Activated CD4-positive, alpha-beta T cell treated with anti-CD3 and anti-CD28 coated beads, Interleukin-2, amount 10 ng/mL, durations not matched to agents 24 days and 14 days (primary cell): ENCODE results near the gene LDB3. TPM values are rescaled to one million over a fixed set of nuclear protein-coding genes. Genes with fewer than 3 reads are reported as not detected.

Experiments
- DNase-seq: peaks from one replicate; pipeline ENCODE4 v3.0.0; 2022
- H3K27ac Mint-ChIP-seq: one replicate; pipeline ENCODE4 v1.8.0; 2022; ENCODE audit warnings: mild to moderate bottlenecking, mixed read lengths
- H3K27me3 Mint-ChIP-seq: one replicate; pipeline ENCODE4 v1.8.0; 2022; ENCODE audit warnings: mixed read lengths
- H3K36me3 Mint-ChIP-seq: one replicate; pipeline ENCODE4 v1.8.0; 2022; ENCODE audit warnings: low read depth, mild to moderate bottlenecking, mixed read lengths
- H3K4me1 Mint-ChIP-seq: one replicate; pipeline ENCODE4 v1.8.0; 2021; ENCODE audit warnings: mixed read lengths
- H3K4me3 Mint-ChIP-seq: one replicate; pipeline ENCODE4 v1.8.0; 2022; ENCODE audit warnings: mild to moderate bottlenecking, moderate library complexity, mixed read lengths
- H3K9me3 Mint-ChIP-seq: one replicate; pipeline ENCODE4 v1.8.0; 2021; ENCODE audit warnings: mixed read lengths
- intact Hi-C: fragments of 100-400 bp; cut with micrococcal nuclease; formaldehyde crosslinking; loops from one replicate; pipeline ENCODE4 v1.15.1; 2023
- total RNA-seq: library from RNA; stranded (reverse); gene quantifications from 2 replicates; pipeline ENCODE4 v1.2.3, GENCODE V29; 2022

The LDB3 gene
- total RNA-seq, 1 donor from 2014 or later = not detected

- H3K27me3 Mint-ChIP-seq = no peaks in the 10 kb centered on the region
- no peak for DNase-seq
- H3K36me3 Mint-ChIP-seq = no peaks in the 10 kb centered on the region
- no peaks in the 10 kb centered on the region for H3K4me1 Mint-ChIP-seq
- intact Hi-C loops = no loop called here
- H3K4me3 Mint-ChIP-seq = no peak overlapping the region
- no peaks in the 10 kb centered on the region for H3K9me3 Mint-ChIP-seq
- no peak overlapping the region for H3K27ac Mint-ChIP-seq
Measured at GRCh38 chr10:86664341-86665217, 3.7 kb upstream of the LDB3 start.

- Mint-ChIP-seq H3K27ac (no peak overlapping the region), H3K4me1 (no peaks in the 10 kb centered on the region), H3K9me3 (no peaks in the 10 kb centered on the region), H3K4me3 (no peak overlapping the region), H3K27me3 (no peaks in the 10 kb centered on the region), H3K36me3 (no peaks in the 10 kb centered on the region)
- DNase-seq = no peak
- intact Hi-C loops = no loop called here
Measured at GRCh38 chr10:86665218-86665607, 3.1 kb upstream of the LDB3 start.

GRCh38 chr10:86665868-86666267, 2.4 kb upstream of the LDB3 start:
- no peaks in the 10 kb centered on the region for H3K36me3 Mint-ChIP-seq
- no peak overlapping the region for H3K4me3 Mint-ChIP-seq
- no peaks in the 10 kb centered on the region for H3K4me1 Mint-ChIP-seq
- no peak overlapping the region for H3K27ac Mint-ChIP-seq
- H3K9me3 Mint-ChIP-seq = no peaks in the 10 kb centered on the region
- intact Hi-C loops = no loop called here
- H3K27me3 Mint-ChIP-seq = no peaks in the 10 kb centered on the region
- no peak for DNase-seq

GRCh38 chr10:86666538-86666937, 1.8 kb upstream of the LDB3 start:
- DNase-seq = no peak
- H3K4me3 Mint-ChIP-seq = no peak overlapping the region
- no peak overlapping the region for H3K27ac Mint-ChIP-seq
- H3K36me3 Mint-ChIP-seq = no peaks in the 10 kb centered on the region
- intact Hi-C loops = no loop called here
- no peaks in the 10 kb centered on the region for H3K4me1 Mint-ChIP-seq
- H3K27me3 Mint-ChIP-seq = no peaks in the 10 kb centered on the region
- no peaks in the 10 kb centered on the region for H3K9me3 Mint-ChIP-seq

GRCh38 chr10:86667421-86668181, 710 bp upstream of the LDB3 start:
- no peak for DNase-seq

GRCh38 chr10:86670290-86670811, 2.0 kb downstream of the LDB3 start:
- DNase-seq = no peak
- no peaks in the 10 kb centered on the region for H3K36me3 Mint-ChIP-seq
- H3K27me3 Mint-ChIP-seq = no peaks in the 10 kb centered on the region

More at GRCh38 chr10:86667421-86668181, 710 bp upstream of the LDB3 start:
- no peaks in the 10 kb centered on the region for H3K27me3 Mint-ChIP-seq
- no peaks in the 10 kb centered on the region for H3K36me3 Mint-ChIP-seq
- H3K9me3 Mint-ChIP-seq = no peaks in the 10 kb centered on the region
- no peaks in the 10 kb centered on the region for H3K4me1 Mint-ChIP-seq
- no peak overlapping the region for H3K4me3 Mint-ChIP-seq
- intact Hi-C loops = no loop called here
- H3K27ac Mint-ChIP-seq = no peak overlapping the region

GRCh38 chr10:86670876-86671275, 2.6 kb downstream of the LDB3 start:
- no peak for DNase-seq
- Mint-ChIP-seq H3K36me3 (no peaks in the 10 kb centered on the region), H3K9me3 (no peaks in the 10 kb centered on the region), H3K27ac (no peak overlapping the region), H3K27me3 (no peaks in the 10 kb centered on the region), H3K4me1 (no peaks in the 10 kb centered on the region), H3K4me3 (no peak overlapping the region)
- intact Hi-C loops = no loop called here

More at GRCh38 chr10:86670290-86670811, 2.0 kb downstream of the LDB3 start:
- intact Hi-C loops = no loop called here
- Mint-ChIP-seq H3K27ac (no peak overlapping the region), H3K4me1 (no peaks in the 10 kb centered on the region), H3K4me3 (no peak overlapping the region), H3K9me3 (no peaks in the 10 kb centered on the region)

GRCh38 chr10:86671419-86671818, 3.1 kb downstream of the LDB3 start:
- Mint-ChIP-seq H3K9me3 (no peaks in the 10 kb centered on the region), H3K27me3 (no peaks in the 10 kb centered on the region)
- intact Hi-C loops = no loop called here

GRCh38 chr10:86671985-86672710, 3.8 kb downstream of the LDB3 start:
- Mint-ChIP-seq H3K4me3 (no peak overlapping the region), H3K27me3 (no peaks in the 10 kb centered on the region)
- intact Hi-C loops = no loop called here

More at GRCh38 chr10:86671419-86671818, 3.1 kb downstream of the LDB3 start:
- no peaks in the 10 kb centered on the region for H3K36me3 Mint-ChIP-seq
- H3K27ac Mint-ChIP-seq = no peak overlapping the region
- H3K4me1 Mint-ChIP-seq = no peaks in the 10 kb centered on the region
- no peak for DNase-seq
- H3K4me3 Mint-ChIP-seq = no peak overlapping the region

GRCh38 chr10:86673216-86673826, 5.0 kb downstream of the LDB3 start:
- H3K4me1 Mint-ChIP-seq = no peaks in the 10 kb centered on the region
- no peak for DNase-seq
- intact Hi-C loops = no loop called here
- H3K27ac Mint-ChIP-seq = no peak overlapping the region
- H3K36me3 Mint-ChIP-seq = no peaks in the 10 kb centered on the region
- H3K9me3 Mint-ChIP-seq = no peaks in the 10 kb centered on the region
- no peak overlapping the region for H3K4me3 Mint-ChIP-seq
- H3K27me3 Mint-ChIP-seq = no peaks in the 10 kb centered on the region

More at GRCh38 chr10:86671985-86672710, 3.8 kb downstream of the LDB3 start:
- DNase-seq = no peak
- Mint-ChIP-seq H3K4me1 (no peaks in the 10 kb centered on the region), H3K36me3 (no peaks in the 10 kb centered on the region), H3K9me3 (no peaks in the 10 kb centered on the region), H3K27ac (no peak overlapping the region)

- Mint-ChIP-seq H3K4me1 (no peaks in the 10 kb centered on the region), H3K4me3 (no peak overlapping the region), H3K27ac (no peak overlapping the region), H3K27me3 (no peaks in the 10 kb centered on the region), H3K36me3 (no peaks in the 10 kb centered on the region), H3K9me3 (no peaks in the 10 kb centered on the region)
- intact Hi-C loops = no loop called here
- no peak for DNase-seq
Measured at GRCh38 chr10:86673827-86674581, 5.7 kb downstream of the LDB3 start.

- H3K27ac Mint-ChIP-seq = no peak overlapping the region
- H3K4me3 Mint-ChIP-seq = no peak overlapping the region
Measured at GRCh38 chr10:86674912-86675311, 6.6 kb downstream of the LDB3 start.

GRCh38 chr10:86677374-86677773, 9.1 kb downstream of the LDB3 start:
- Mint-ChIP-seq H3K4me1 (no peaks in the 10 kb centered on the region), H3K4me3 (no peak overlapping the region), H3K27ac (no peak overlapping the region), H3K36me3 (no peaks in the 10 kb centered on the region), H3K9me3 (no peaks in the 10 kb centered on the region), H3K27me3 (no peaks in the 10 kb centered on the region)
- DNase-seq = no peak
- intact Hi-C loops = no loop called here

More at GRCh38 chr10:86674912-86675311, 6.6 kb downstream of the LDB3 start:
- no peak for DNase-seq
- H3K9me3 Mint-ChIP-seq = no peaks in the 10 kb centered on the region
- H3K36me3 Mint-ChIP-seq = no peaks in the 10 kb centered on the region
- no peaks in the 10 kb centered on the region for H3K4me1 Mint-ChIP-seq
- intact Hi-C loops = no loop called here
- no peaks in the 10 kb centered on the region for H3K27me3 Mint-ChIP-seq
